Raji (cell line): Measurements from ENCODE around the gene TLX2.

Experiments used
- POLR2A ChIP-seq: IDR thresholded peaks from 2 replicates; pipeline ENCODE4 v1.6.1; 2011; ENCODE audit warnings: low read depth, low read length, control low read depth; ENCODE audit not compliant: insufficient read depth

The TLX2 gene

GRCh38 chr2:74491648-74492544, 22.4 kb upstream of the TLX2 start:
- TF ChIP-seq POLR2A = no peak

DNA sequence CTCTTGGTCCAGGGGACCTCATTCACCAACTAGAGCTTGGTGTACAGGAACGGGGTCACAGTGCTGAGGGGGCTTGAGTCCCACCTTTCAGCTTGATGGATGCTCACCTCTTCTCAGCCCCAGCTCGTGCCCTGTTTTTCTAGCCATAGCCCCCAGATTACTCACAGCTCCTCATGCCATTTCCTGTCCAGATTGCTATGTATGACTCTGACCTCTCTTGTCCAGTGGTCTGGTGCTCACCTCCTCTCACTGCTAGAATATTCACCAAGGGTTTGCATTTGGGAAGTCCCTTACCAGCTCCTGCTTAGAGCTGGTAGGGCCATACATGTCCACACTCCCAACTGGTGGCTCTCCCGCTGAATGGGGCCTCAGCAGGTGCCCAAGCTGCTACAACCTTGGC, 20.7 kb upstream of the TLX2 start:
- no peak for TF ChIP-seq POLR2A

GRCh38 chr2:74495440-74495839, 18.8 kb upstream of the TLX2 start:
- no peak for TF ChIP-seq POLR2A

- no peak for TF ChIP-seq POLR2A
These were observed 17.1 kb upstream of the TLX2 start for GRCh38 chr2:74496997-74497776.

- TF ChIP-seq POLR2A = no peak
These were observed 16.3 kb upstream of the TLX2 start for GRCh38 chr2:74497777-74498499.

- no peak for TF ChIP-seq POLR2A
These were observed 15.6 kb upstream of the TLX2 start for GRCh38 chr2:74498500-74499266.

DNA sequence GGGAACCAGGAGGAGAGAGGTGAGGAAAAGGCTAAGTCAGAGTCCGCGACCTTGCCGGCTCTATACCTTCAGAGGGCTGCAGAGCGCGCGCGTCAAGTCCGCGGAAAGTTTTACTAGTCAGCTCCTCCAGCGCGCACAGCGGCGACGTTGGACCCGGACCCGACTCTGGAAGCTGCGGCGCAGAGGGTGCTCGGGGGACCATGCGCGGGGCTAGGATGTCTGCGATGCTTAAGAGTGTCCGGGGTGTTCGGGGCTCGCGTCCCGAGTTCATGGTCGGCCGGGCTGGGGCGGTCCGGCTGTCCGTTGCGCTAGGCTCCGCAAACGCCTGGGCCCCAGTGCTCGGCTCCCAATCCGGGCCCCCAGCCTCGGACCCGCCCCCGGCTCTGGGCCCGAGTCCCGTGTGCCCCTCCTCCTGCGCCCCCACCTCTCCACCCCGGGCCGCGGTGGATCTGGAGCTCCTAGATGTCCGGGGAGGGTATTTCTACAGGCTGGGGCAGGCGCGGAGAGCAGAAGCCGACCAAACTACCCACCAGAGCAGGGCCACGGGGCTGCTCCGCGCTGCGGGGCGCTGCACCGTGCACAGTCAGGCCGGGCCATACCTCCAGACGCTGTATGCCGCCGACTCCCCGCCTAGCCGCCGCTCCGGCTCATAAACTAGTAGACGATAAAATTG, 14.8 kb upstream of the TLX2 start, which contains the start of gene LBX2:
Gene LBX2, minus strand, starts transcription at position 337 of the 673 bp plus-strand sequence. Its CDS starts 66 bp downstream, at position 271.
- TF ChIP-seq POLR2A = no peak

DNA sequence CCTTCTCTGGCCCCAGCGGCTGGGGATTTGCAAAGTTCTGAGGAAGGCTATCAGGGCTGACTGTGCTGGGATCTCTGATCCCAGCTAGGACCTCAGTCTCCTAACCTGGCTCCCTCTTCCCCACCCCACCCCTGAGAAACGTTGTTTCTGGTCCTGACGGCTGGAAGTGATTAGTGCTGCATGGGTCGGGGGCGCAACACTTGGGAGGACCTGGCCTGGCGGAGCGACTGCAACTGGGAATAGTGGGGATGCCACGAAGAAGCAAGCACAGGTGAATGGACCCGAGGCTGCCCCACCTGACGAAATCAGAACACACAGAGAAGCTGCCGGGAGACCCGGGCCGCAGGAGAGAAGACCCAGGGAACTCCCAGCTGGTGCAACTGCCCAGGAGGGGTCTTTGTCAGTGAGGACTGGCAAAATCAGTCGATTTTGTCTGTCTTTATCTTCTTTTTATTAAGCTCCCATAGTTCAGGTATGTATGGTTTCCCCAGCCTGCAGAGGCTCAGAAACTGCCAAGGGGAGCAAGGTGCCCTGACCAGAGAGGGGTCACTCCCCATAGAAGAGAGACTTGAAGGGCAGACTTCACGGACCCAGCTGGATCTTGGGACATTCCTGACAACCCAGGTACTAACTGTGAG, 14.2 kb upstream of the TLX2 start:
- TF ChIP-seq POLR2A = no peak

DNA sequence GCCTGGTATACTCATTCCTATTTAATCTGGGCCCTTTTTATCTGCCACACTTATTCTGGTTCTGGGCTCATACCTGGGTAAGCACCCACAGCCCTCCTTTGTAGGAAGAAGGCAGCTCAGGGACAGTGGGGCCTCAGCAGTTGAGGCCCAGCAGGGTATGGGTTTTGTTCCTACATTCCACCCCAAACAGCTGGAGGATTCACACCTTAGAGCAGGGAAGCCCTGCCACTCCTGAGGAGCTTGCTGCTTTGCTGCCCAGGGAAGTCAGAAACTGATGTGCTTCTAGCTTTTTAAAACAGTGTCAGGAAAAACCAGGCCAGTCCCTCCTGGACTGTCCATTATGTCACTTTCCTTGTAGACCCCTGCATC, 13.7 kb upstream of the TLX2 start:
- TF ChIP-seq POLR2A = no peak

DNA sequence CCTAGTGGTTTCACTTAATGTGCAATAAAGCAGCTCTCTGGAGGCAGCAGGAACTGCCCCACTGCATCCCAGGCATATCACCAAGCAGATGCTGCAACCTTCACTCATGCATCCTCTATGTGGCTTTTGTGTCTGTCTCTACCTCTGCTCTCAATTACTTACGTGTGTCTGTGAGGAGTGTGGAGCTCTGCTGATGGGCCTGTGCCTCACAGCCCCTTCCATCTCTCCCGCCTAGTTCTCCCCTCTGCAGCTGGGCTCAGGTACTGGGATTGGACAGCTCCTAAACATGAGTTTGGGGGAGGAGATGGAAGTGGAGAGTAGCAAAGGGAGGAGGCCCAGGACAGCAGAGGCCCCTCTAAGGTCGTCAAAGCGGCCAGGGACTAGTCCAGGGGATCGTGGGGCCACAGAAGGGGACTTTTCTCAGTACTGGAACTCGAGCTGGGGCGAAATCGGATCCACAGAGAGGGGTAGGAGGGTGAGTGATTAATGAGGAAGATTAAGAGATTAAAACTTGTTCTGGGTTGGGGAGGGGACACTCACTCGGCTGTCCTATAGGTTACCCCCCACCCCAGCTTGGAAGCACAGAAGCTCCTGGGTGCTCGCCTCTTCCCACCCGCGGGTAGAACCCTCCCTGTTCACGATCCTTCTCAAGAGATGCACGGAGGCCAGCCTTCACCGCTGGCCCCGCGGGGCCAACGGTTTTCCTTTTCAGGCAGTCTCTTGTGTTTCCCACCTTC, 12.7 kb upstream of the TLX2 start:
- TF ChIP-seq POLR2A = no peak

DNA sequence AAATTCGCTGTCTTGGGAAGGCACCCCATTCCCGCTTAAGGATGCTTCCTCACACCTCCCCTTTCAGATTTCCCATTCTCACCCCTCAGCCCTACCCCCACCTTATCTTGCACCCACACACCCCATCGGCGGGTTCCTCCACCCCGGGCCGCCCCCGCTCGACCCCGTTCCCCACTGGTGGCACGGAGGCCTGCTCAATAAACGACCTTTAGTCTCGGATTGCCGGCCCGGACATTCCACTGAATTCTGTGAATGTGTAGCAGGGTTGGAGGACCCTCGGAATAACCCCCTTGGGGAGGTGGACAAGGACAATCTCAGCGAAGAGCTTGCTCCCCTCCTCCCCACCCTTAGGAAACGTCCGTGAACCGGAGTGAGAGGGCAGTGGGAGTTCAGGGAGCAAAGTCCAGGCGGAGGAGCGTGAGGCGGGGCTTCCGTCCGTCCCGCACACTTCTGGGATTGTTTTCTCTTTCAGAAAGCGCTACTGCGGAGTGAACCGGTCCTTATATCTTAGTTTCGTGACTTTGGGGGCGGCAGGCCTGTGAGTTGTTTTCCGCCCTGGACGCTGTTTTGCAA, 12.0 kb upstream of the TLX2 start:
- no peak for TF ChIP-seq POLR2A

GRCh38 chr2:74502720-74503505, 11.3 kb upstream of the TLX2 start:
- TF ChIP-seq POLR2A = peak; percentile 46; the same call in 1 of the 2 replicates
